SK-N-SH (cell line): Measurements from ENCODE around the gene CEBPB. TPM values are rescaled to one million over a fixed set of nuclear protein-coding genes. Genes with fewer than 3 reads are reported as not detected.

Experiments
- CTCF ChIA-PET: fragments of 300-600, 350-600 bp; formaldehyde crosslinking; extraction: SDS; loops from one replicate; lab custom pipeline; 2021; lab: Yijun Ruan, JAX
- POLR2A ChIA-PET: fragments of 350-600 bp; sonication (Branson Sonifier 250); formaldehyde crosslinking; extraction: SDS; loops from one replicate; lab custom pipeline; 2020; ENCODE audit warnings: antibody characterized with exemption, inconsistent platforms; lab: Yijun Ruan, JAX
- DNase-seq: peaks from one replicate; pipeline ENCODE4 v3.0.0; 2012
- H2AFZ ChIP-seq: fragments of 200-600 bp; sonication (generic); 2 replicates; pipeline ENCODE4 v1.8.1; 2016; ENCODE audit warnings: antibody characterized with exemption, mild to moderate bottlenecking, low read depth
- H3F3A ChIP-seq: fragments of 200-600 bp; sonication (generic); replicated peaks from 2 replicates; pipeline ENCODE3; 2016; ENCODE audit warnings: antibody characterized with exemption, mild to moderate bottlenecking; ENCODE audit not compliant: insufficient read depth
- H3K27ac ChIP-seq, 2 experiments: fragments of 200-500 bp in 1 of 2; fragments of 200-600 bp in 1 of 2; sonication (Bioruptor generic) in 1 of 2; sonication (generic), shearing (Covaris generic) in 1 of 2; 2 replicates each; pipeline versions ENCODE4 v1.5.1 to v1.6.1; 2014 to 2016; ENCODE audit warnings: low read depth in 2 of 2, inconsistent platforms in 1 of 2, low read length in 1 of 2, mild to moderate bottlenecking in 1 of 2, mixed read lengths in 1 of 2
- H3K27me3 ChIP-seq: fragments of 200-600 bp; sonication (generic), shearing (Covaris generic); 2 replicates; pipeline ENCODE4 v1.6.1; 2016; ENCODE audit warnings: mixed run types; ENCODE audit not compliant: insufficient read depth
- H3K36me3 ChIP-seq, 2 experiments: fragments of 200-500 bp in 1 of 2; fragments of 200-600 bp in 1 of 2; sonication (Bioruptor generic) in 1 of 2; sonication (generic) in 1 of 2; replicated peaks in 1 of 2; 2 replicates each; pipeline versions ENCODE3 to v1.5.1; 2014 to 2016; ENCODE audit warnings: low read length in 1 of 2, mild to moderate bottlenecking in 1 of 2; ENCODE audit not compliant: insufficient read depth in 2 of 2, control insufficient read depth in 1 of 2
- H3K4me1 ChIP-seq, 2 experiments: fragments of 200-500 bp in 1 of 2; fragments of 200-600 bp in 1 of 2; sonication (Bioruptor generic) in 1 of 2; sonication (generic), shearing (Covaris generic) in 1 of 2; 2 replicates each; pipeline versions ENCODE4 v1.5.1 to v1.6.1; 2014 to 2016; ENCODE audit warnings: low read depth in 1 of 2, low read length in 1 of 2, mixed run types in 1 of 2; ENCODE audit not compliant: insufficient read depth in 2 of 2, control insufficient read depth in 1 of 2
- H3K4me2 ChIP-seq: fragments of 200-600 bp; sonication (generic), shearing (Covaris generic); 2 replicates; pipeline ENCODE4 v1.6.1; 2017; ENCODE audit warnings: mixed run types
- H3K4me3 ChIP-seq, 2 experiments: fragments of 200-500 bp in 1 of 2; fragments of 200-600 bp in 1 of 2; sonication (Bioruptor generic) in 1 of 2; sonication (generic), shearing (Covaris generic) in 1 of 2; 2 replicates each; pipeline versions ENCODE4 v1.5.1 to v1.8.1; 2014 to 2016; ENCODE audit warnings: low read depth in 2 of 2, inconsistent platforms in 1 of 2, low read length in 1 of 2, mild to moderate bottlenecking in 1 of 2, mixed read lengths in 1 of 2, moderate library complexity in 1 of 2
- H3K79me2 ChIP-seq: fragments of 200-600 bp; sonication (generic); 2 replicates; pipeline ENCODE4 v1.8.1; 2017; ENCODE audit warnings: mild to moderate bottlenecking; ENCODE audit not compliant: insufficient read depth
- H3K9ac ChIP-seq: fragments of 200-600 bp; sonication (generic); 2 replicates; pipeline ENCODE4 v1.6.1; 2017; ENCODE audit warnings: mixed run types
- H3K9me2 ChIP-seq: fragments of 200-600 bp; sonication (generic); 2 replicates; pipeline ENCODE4 v1.6.1; 2017; ENCODE audit warnings: mixed run types
- H3K9me3 ChIP-seq: fragments of 200-600 bp; sonication (generic); 2 replicates; pipeline ENCODE4 v1.6.1; 2017; ENCODE audit warnings: mixed run types, mild to moderate bottlenecking, moderate library complexity
- H4K20me1 ChIP-seq: fragments of 200-600 bp; sonication (generic); 2 replicates; pipeline ENCODE4 v1.6.1; 2017; ENCODE audit warnings: mild to moderate bottlenecking, mixed run types; ENCODE audit not compliant: insufficient read depth
- CHD2 ChIP-seq: fragments of 150-350 bp; IDR thresholded peaks from 2 replicates; pipeline ENCODE4 v1.6.1; 2018; ENCODE audit warnings: low read length; ENCODE audit not compliant: partially characterized antibody
- CTCF ChIP-seq: fragments of 200-600 bp; sonication (generic); IDR thresholded peaks from 2 replicates; pipeline ENCODE4 v1.6.1; 2017; ENCODE audit warnings: antibody characterized with exemption, mild to moderate bottlenecking, moderate library complexity
- ELF1 ChIP-seq: IDR thresholded peaks from 2 replicates; pipeline ENCODE4 v1.4.0; 2012
- FOSL2 ChIP-seq: IDR thresholded peaks from 2 replicates; pipeline ENCODE4 v1.4.0; 2012; ENCODE audit warnings: low read depth, mild to moderate bottlenecking, moderate library complexity, borderline replicate concordance
- FOXM1 ChIP-seq: IDR thresholded peaks from 2 replicates; pipeline ENCODE4 v1.4.0; 2012; ENCODE audit warnings: low read depth, mild to moderate bottlenecking
- GATA2 ChIP-seq: sonication (generic); formaldehyde crosslinking; IDR thresholded peaks from 2 replicates; pipeline ENCODE4 v1.5.0; 2020; ENCODE audit warnings: mild to moderate bottlenecking, missing genetic modification reagents
- IRF3 ChIP-seq: fragments of 150-350 bp; IDR thresholded peaks from 2 replicates; pipeline ENCODE4 v1.6.1; 2016; ENCODE audit warnings: mild to moderate bottlenecking, low read depth, low read length
- MAX ChIP-seq: IDR thresholded peaks from 2 replicates; pipeline ENCODE4 v1.4.0; 2012; ENCODE audit warnings: low read depth
- NFIC ChIP-seq: IDR thresholded peaks from 2 replicates; pipeline ENCODE4 v1.4.0; 2012; ENCODE audit warnings: borderline replicate concordance
- RAD21 ChIP-seq: IDR thresholded peaks from 2 replicates; pipeline ENCODE4 v1.6.1; 2012; ENCODE audit warnings: mild to moderate bottlenecking, low read length
- TCF12 ChIP-seq: IDR thresholded peaks from 2 replicates; pipeline ENCODE4 v1.4.0; 2012
- TEAD4 ChIP-seq: IDR thresholded peaks from 2 replicates; pipeline ENCODE4 v1.4.0; 2012; ENCODE audit warnings: mild to moderate bottlenecking, borderline replicate concordance; ENCODE audit not compliant: insufficient read depth
- YY1 ChIP-seq: IDR thresholded peaks from 2 replicates; pipeline ENCODE4 v1.4.0; 2012; ENCODE audit warnings: low read depth, mild to moderate bottlenecking
- WGBS: methylation state at CpG from one replicate; pipeline ENCODE4 v1.1.6; 2017; ENCODE audit warnings: low lambda C conversion rate; 5-methylcytosine and 5-hydroxymethylcytosine counted together
- polyA plus RNA-seq, 3 experiments: library from polyadenylated mRNA; depleted of rRNA; stranded (reverse); fragments of >200 nt; gene quantifications; 2 replicates each; pipeline ENCODE4 v1.2.3, GENCODE V29; 2012

Gene CEBPB
- polyA plus RNA-seq, 1 of the 3 experiments (the other 2 are of a cell fraction) = 14.7 TPM

GRCh38 chr20:50141811-50142561 lies 48.6 kb upstream of the CEBPB start:
- Histone ChIP-seq H2AFZ (no peak overlapping the region), H3K27ac (no peak overlapping the region; a peak in 1 of 4 replicates), H3K9ac (no peak overlapping the region), H3F3A (peaks cover 7% of the 10 kb centered on the region), H4K20me1 (no peaks in the 10 kb centered on the region), H3K36me3 (peaks cover 10 to 13% of the 10 kb centered on the region in 2 experiments), H3K9me2 (no peaks in the 10 kb centered on the region), H3K4me3 (no peak overlapping the region), H3K4me2 (peak overlapping the region; percentile 8; the same call in 1 of the 2 replicates), H3K79me2 (peaks cover 57% of the 10 kb centered on the region), H3K4me1 (peaks cover 5 to 14% of the 10 kb centered on the region in 2 experiments; a peak in 2 of 4 replicates), H3K27me3 (no peaks in the 10 kb centered on the region), H3K9me3 (no peaks in the 10 kb centered on the region)
- ChIA-PET CTCF (interaction anchor here (0.7 to 4.9 kb wide), 5 partner anchors 10 to 163 kb away, joined by 3 to 36 read pairs (median 10); no protein-coding TSS in a partner anchor), POLR2A (no interaction called here)
- TF ChIP-seq CTCF (no peak), CHD2 (no peak), YY1 (no peak), IRF3 (no peak), FOSL2 (no peak), TEAD4 (no peak), MAX (no peak)
- DNase-seq = no peak
- WGBS = 93% methylated on average over 10 of the region's 12 CpGs

- 86% methylated on average over 5 of the region's 6 CpGs for WGBS
- peaks cover 10 to 13% of the 10 kb centered on the region in 2 experiments for H3K36me3 ChIP-seq
- POLR2A ChIA-PET = no interaction called here
- CTCF ChIA-PET = interaction anchor here (1.5 to 2.8 kb wide), 2 partner anchors 36 to 164 kb away, joined by 3 to 10 read pairs; no protein-coding TSS in a partner anchor
- no peaks in the 10 kb centered on the region for H4K20me1 ChIP-seq
- H3F3A ChIP-seq = peaks cover 7% of the 10 kb centered on the region
- H3K4me3 ChIP-seq = no peak overlapping the region
- peaks cover 11 to 14% of the 10 kb centered on the region in 2 experiments; a peak in 2 of 4 replicates for H3K4me1 ChIP-seq
- no peak overlapping the region for H3K4me2 ChIP-seq
- H3K9me3 ChIP-seq = no peaks in the 10 kb centered on the region
- no peaks in the 10 kb centered on the region for H3K27me3 ChIP-seq
- TF ChIP-seq TCF12 = no peak
- no peak for TF ChIP-seq ELF1
- no peak for TF ChIP-seq NFIC
- no peak for TF ChIP-seq RAD21
- no peak for TF ChIP-seq GATA2 (CRISPR knock-in tag)
- no peak for TF ChIP-seq FOXM1
- no peak overlapping the region for H3K9ac ChIP-seq
- no peak overlapping the region for H3K27ac ChIP-seq
- no peak for DNase-seq
- H3K9me2 ChIP-seq = no peaks in the 10 kb centered on the region
- no peak overlapping the region for H2AFZ ChIP-seq
- H3K79me2 ChIP-seq = peaks cover 57% of the 10 kb centered on the region
These were observed 47.8 kb upstream of the CEBPB start for GRCh38 chr20:50142812-50143211.
